BLaER1 treated with 17β-estradiol and CSF1 and Interleukin-3, amounts not matched to agents 10 nM and 100 nM (cell line): ENCODE data around the gene TMEM219.

Experiments
- H3K27ac ChIP-seq, 11 experiments: shearing (Covaris generic); formaldehyde crosslinking; 2 replicates each; pipeline ENCODE4 v1.8.1; 2022
- H3K27me3 ChIP-seq, 11 experiments: shearing (Covaris generic); formaldehyde crosslinking; 2 replicates each; pipeline ENCODE4 v1.8.1; 2022
- H3K36me3 ChIP-seq, 11 experiments: shearing (Covaris generic); formaldehyde crosslinking; 2 replicates each; pipeline ENCODE4 v1.8.1; 2022
- H3K4me1 ChIP-seq, 10 experiments: shearing (Covaris generic); formaldehyde crosslinking; 2 replicates each; pipeline ENCODE4 v1.8.1; 2022
- H3K4me2 ChIP-seq, 11 experiments: shearing (Covaris generic); formaldehyde crosslinking; 2 replicates each; pipeline ENCODE4 v1.8.1; 2022
- H3K4me3 ChIP-seq, 10 experiments: shearing (Covaris generic); formaldehyde crosslinking; 2 replicates each; pipeline ENCODE4 v1.8.1; 2022
- H3K9ac ChIP-seq, 11 experiments: shearing (Covaris generic); formaldehyde crosslinking; 2 replicates each; pipeline ENCODE4 v1.8.1; 2022
- H3K9me3 ChIP-seq, 11 experiments: shearing (Covaris generic); formaldehyde crosslinking; replicated peaks in 1 of 11; 2 replicates each; pipeline ENCODE4 v1.8.1; 2022
- H4K20me1 ChIP-seq, 11 experiments: shearing (Covaris generic); formaldehyde crosslinking; 2 replicates each; pipeline ENCODE4 v1.8.1; 2022
- Cebpa-rat ChIP-seq, 11 experiments: shearing (Covaris generic); IDR thresholded peaks; 2 replicates each; pipeline ENCODE4 v1.8.1; 2022

Gene TMEM219

GRCh38 chr16:29994600-29995323 is 32.9 kb downstream of the TMEM219 start:
- H3K4me3 ChIP-seq = peak overlapping the region; percentile 72 to 95 (median 86)
- peak overlapping the region; percentile 90 to 97 (median 94) for H3K4me2 ChIP-seq
- H3K9ac ChIP-seq = peak overlapping the region; percentile 80 to 99 (median 93)
- H3K9me3 ChIP-seq = no peaks in the 10 kb centered on the region
- peak overlapping the region; percentile 58 to 99 (median 96); a peak in 21 of 22 replicates for H3K27ac ChIP-seq
- TF ChIP-seq Cebpa-rat (IDR thresholded peaks at IDR 0.05) = no peak
- H3K4me1 ChIP-seq = peaks cover 43 to 64% (median 55%) of the 10 kb centered on the region in 10 experiments
- peaks cover 37 to 58% (median 49%) of the 10 kb centered on the region in 11 experiments for H3K36me3 ChIP-seq
- H3K27me3 ChIP-seq = no peaks in the 10 kb centered on the region
- H4K20me1 ChIP-seq = peaks cover 0 to 46% (median 7%) of the 10 kb centered on the region in 11 experiments; a peak in 12 of 22 replicates

DNA sequence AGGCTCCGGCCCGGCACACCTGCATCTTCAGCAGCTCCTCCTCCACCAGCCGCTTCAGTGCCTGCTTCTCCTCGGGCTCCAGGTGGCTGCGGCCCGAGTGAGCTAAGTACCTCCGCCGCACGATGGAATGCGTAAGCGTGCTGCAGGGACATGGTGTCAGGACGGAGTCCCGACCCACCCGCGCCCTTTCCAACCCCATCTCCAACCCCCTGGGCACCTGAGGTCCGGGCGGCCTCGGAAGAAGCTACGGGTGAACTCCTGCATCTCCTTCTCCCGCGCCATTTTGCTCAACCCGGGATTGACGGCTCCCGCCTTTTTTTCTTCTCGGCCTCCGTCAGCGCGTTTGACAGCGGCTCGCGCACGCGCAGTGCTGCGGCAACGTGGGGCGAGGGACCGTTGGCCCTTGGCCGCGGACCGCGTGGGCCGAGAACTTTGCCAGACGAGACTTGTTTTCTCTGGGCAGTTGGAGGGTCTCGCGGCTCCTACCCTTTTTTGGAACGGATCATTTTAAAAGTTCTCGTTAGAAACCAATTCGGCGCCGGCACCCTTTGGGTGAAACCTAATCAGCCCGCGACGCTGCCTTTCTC is 33.5 kb downstream of the TMEM219 start, which contains the start of gene HIRIP3:
HIRIP3 (minus strand) TSS at position 294 of the 587 bp plus-strand sequence; CDS start at position 282, 12 bp downstream.
- peak within 1 kb of the TSS; percentile 90 to 98 (median 94) for H3K4me2 ChIP-seq
- TF ChIP-seq Cebpa-rat (IDR thresholded peaks at IDR 0.05) = no peak
- peaks cover 47 to 70% (median 61%) of the 10 kb centered on the region in 10 experiments for H3K4me1 ChIP-seq
- peak within 1 kb of the TSS; percentile 72 to 95 (median 86) for H3K4me3 ChIP-seq
- no peaks in the 10 kb centered on the region for H3K27me3 ChIP-seq
- peaks cover 31 to 52% (median 42%) of the 10 kb centered on the region in 11 experiments for H3K36me3 ChIP-seq
- H3K9ac ChIP-seq = peak within 1 kb of the TSS; percentile 80 to 99 (median 93)
- peaks cover 0 to 53% (median 12%) of the 10 kb centered on the region in 11 experiments; a peak in 17 of 22 replicates for H4K20me1 ChIP-seq
- peak within 1 kb of the TSS; percentile 58 to 99 (median 96) for H3K27ac ChIP-seq
- no peaks in the 10 kb centered on the region for H3K9me3 ChIP-seq

DNA sequence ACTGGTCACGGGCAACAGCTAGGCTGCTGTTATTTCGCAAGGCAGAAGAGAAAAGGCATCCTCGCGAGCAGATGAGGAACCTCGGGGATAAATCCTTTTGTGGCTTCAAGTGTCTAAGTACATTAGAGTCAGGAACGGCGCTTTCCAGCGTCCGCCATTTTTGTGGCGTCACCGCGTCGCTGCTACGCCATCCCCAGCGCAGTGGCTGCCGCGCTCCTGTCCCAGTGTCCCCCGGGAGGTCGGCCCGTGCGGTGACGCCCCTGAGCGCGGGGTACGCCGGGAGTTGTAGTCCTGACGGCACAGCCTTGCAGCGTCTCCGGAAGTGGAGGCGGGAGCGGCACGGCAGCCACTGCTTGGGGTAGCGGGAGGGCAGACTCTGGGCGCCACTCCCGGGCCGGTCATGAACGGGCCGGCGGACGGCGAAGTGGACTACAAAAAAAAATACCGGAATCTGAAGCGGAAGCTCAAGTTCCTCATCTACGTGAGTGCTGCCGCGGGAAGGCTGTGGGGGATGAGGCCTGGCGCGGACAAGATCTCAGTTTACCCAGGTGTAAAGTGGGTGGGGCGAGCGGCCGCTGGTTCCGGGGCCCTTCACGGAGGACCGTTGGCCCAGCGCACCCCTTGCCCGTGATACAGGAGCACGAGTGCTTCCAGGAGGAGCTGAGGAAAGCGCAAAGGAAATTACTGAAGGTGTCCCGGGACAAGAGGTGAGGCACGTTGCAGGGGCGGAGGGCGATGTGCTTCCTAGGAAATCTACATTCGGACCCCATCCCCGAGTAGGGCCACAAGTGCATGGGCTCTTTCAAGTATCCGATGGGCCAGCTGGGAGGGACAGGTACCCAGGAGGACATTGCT is 34.3 kb downstream of the TMEM219 start, which contains the start of gene INO80E:
INO80E (plus strand) TSS at position 331 of the 855 bp plus-strand sequence; CDS start at position 401, 70 bp downstream.
- no peaks in the 10 kb centered on the region for H3K27me3 ChIP-seq
- H3K27ac ChIP-seq = peak within 1 kb of the TSS; percentile 58 to 99 (median 96)
- peaks cover 24 to 44% (median 35%) of the 10 kb centered on the region in 11 experiments for H3K36me3 ChIP-seq
- no peaks in the 10 kb centered on the region for H3K9me3 ChIP-seq
- H3K4me3 ChIP-seq = peak within 1 kb of the TSS; percentile 72 to 95 (median 86)
- TF ChIP-seq Cebpa-rat (IDR thresholded peaks at IDR 0.05) = no peak
- peak within 1 kb of the TSS; percentile 80 to 99 (median 93) for H3K9ac ChIP-seq
- peak within 1 kb of the TSS; percentile 90 to 98 (median 94) for H3K4me2 ChIP-seq
- peaks cover 55 to 77% (median 68%) of the 10 kb centered on the region in 10 experiments for H3K4me1 ChIP-seq
- H4K20me1 ChIP-seq = peaks cover 0 to 54% (median 15%) of the 10 kb centered on the region in 11 experiments; a peak in 17 of 22 replicates

DNA sequence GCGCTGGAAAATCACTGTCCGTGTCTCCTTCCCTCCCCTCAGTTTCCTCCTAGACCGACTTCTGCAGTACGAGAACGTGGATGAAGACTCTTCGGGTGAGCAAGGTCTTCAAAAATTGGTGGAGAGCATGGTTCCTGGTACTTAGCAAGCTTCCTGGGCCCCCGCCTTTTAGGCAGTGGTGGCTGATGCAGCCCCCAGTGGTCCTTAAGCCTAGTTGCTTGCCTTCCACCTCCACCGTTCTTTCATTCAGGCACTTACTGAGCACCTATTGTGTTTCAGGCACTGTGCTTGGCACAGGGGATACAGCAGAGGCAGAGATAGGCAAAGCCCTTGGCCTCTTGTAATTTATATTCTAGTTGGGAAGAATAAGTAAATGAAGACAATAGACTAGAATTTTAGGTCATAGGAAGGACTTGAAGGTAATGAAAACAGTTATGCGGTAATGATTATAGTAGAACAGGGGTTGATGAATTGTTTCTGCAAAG is 34.9 kb downstream of the TMEM219 start:
- Histone ChIP-seq H3K4me3 (peak overlapping the region; percentile 72 to 95 (median 86)), H3K36me3 (peaks cover 19 to 42% (median 28%) of the 10 kb centered on the region in 11 experiments), H3K9me3 (no peaks in the 10 kb centered on the region), H4K20me1 (peaks cover 0 to 54% (median 22%) of the 10 kb centered on the region in 11 experiments; a peak in 17 of 22 replicates), H3K27me3 (no peaks in the 10 kb centered on the region), H3K4me1 (peaks cover 55 to 82% (median 75%) of the 10 kb centered on the region in 10 experiments), H3K27ac (peak overlapping the region in 9 of 11 experiments; percentile 92 to 99 (median 97); a peak in 18 of 22 replicates), H3K4me2 (peak overlapping the region; percentile 90 to 98 (median 94)), H3K9ac (peak overlapping the region; percentile 80 to 99 (median 93))
- no peak for TF ChIP-seq Cebpa-rat (IDR thresholded peaks at IDR 0.05)

DNA sequence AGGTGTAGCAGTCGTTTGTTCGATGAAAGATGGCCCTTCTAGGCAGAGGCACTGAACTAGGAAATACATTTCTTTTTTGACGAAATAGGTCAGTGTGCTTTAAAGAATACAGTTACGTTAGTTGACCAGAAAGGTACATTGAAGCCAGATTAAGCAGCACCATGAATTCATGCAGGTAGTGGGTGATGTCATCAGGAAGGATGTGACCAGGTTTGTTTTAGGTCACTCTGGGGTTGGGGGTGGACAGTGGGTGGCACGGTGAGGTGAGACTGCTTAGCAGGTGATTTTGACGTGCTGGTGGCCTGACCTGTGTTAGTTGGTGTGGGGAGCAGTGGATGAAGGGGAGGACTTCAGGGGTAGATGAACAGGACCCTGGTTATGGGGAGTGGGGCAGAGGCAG is 37.7 kb downstream of the TMEM219 start:
- H3K9ac ChIP-seq = peak overlapping the region in 6 of 11 experiments; percentile 9 to 60 (median 32); a peak in 5 of 22 replicates
- no peaks in the 10 kb centered on the region for H3K9me3 ChIP-seq
- 0 out of 22 replicates have a peak overlapping the region, but pooled peaks of 1 of the 11 experiments have one; percentile 10 for H3K27ac ChIP-seq
- peaks cover 34 to 87% (median 82%) of the 10 kb centered on the region in 10 experiments for H3K4me1 ChIP-seq
- peaks cover 0 to 28% (median 11%) of the 10 kb centered on the region in 11 experiments; a peak in 12 of 22 replicates for H3K36me3 ChIP-seq
- peaks cover 8 to 62% (median 44%) of the 10 kb centered on the region in 11 experiments; a peak in 19 of 22 replicates for H4K20me1 ChIP-seq
- peak overlapping the region in 10 of 11 experiments; percentile 14 to 94 (median 80); a peak in 19 of 22 replicates for H3K4me2 ChIP-seq
- no peaks in the 10 kb centered on the region for H3K27me3 ChIP-seq
- no peak for TF ChIP-seq Cebpa-rat (IDR thresholded peaks at IDR 0.05)
- H3K4me3 ChIP-seq = no peak overlapping the region

DNA sequence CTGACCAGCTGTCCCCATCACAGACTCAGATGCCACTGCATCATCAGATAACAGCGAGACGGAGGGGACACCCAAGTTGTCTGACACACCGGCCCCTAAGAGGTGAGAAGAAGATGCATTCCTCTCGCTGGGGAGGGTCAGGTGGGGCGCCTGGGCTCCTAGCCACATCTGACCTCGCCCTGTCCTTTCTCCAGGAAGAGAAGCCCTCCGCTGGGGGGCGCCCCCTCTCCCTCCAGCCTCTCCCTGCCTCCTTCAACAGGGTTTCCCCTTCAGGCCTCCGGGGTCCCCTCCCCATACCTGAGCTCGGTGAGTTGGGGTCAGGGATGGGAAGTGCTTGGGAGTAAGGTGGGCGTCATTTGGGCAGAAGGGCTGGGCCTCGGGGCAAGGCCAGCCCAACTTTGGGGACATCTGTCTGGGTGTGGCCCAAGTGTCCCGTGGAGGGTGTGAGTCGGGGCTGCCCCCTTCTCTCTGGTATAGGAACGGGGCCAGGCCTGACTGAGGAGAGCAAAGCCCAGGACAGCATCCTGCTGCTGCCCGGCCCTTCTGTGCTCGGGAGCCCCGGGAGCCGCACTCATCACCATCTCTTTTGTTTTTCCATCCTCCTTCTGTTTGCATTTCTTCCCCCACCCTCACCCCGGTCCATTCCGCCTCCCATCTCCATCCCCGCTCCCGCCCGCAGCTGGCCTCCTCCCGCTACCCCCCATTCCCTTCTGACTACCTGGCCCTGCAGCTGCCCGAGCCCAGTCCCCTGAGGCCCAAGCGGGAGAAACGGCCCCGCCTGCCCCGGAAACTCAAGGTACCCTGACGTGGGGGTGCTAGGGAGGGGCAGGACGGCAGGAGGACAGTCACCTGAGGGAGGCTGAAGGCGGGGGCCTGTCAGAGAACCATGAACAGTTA is 39.1 kb downstream of the TMEM219 start:
- H3K4me2 ChIP-seq = peak overlapping the region; percentile 14 to 94 (median 76); a peak in 21 of 22 replicates
- H3K27me3 ChIP-seq = no peaks in the 10 kb centered on the region
- H3K4me3 ChIP-seq = peak overlapping the region in 3 of 10 experiments; percentile 24 to 34 (median 27); a peak in 3 of 20 replicates
- H3K36me3 ChIP-seq = peaks cover 0 to 32% (median 11%) of the 10 kb centered on the region in 11 experiments; a peak in 16 of 22 replicates
- H3K9me3 ChIP-seq = no peaks in the 10 kb centered on the region
- peaks cover 14 to 67% (median 49%) of the 10 kb centered on the region in 11 experiments; a peak in 19 of 22 replicates for H4K20me1 ChIP-seq
- peak overlapping the region in 8 of 11 experiments; percentile 13 to 60 (median 34); a peak in 11 of 22 replicates for H3K9ac ChIP-seq
- peaks cover 43 to 93% (median 89%) of the 10 kb centered on the region in 10 experiments for H3K4me1 ChIP-seq
- H3K27ac ChIP-seq = peak overlapping the region in 1 of 11 experiments; percentile 14; a peak in 2 of 22 replicates
- TF ChIP-seq Cebpa-rat (IDR thresholded peaks at IDR 0.05) = no peak
